ENCODE results near the gene ATPAF2. TPM values are rescaled to one million over a fixed set of nuclear protein-coding genes. Genes with fewer than 3 reads are reported as not detected.

The ATPAF2 gene
- total and polyA plus RNA-seq, 4 donors: 12.9 to 20.1 (median 16.8) TPM

DNA sequence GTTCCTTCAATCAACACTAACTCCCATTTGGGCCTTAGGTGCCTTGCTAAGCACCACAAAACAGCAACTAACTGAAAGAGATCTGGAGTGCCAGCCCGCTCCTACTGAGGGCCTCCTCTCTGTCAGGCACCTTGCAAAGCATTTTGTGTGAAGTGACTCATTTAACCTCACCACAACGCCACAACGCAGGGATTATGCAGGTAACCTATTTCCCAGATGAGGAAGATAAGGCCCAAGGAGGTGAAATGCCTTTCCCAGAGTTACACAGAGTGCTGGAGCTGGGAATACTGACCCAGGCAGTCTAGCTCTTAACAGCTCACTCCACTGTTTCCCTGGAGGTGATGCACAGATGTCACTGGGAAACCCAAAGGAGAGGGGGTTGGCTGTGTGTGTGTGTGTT lies 33.5 kb downstream of the ATPAF2 start:
- no peak for TF ChIP-seq TAF1 (conservative IDR thresholded peaks at IDR 0.05)
- TF ChIP-seq FOXA1 (IDR thresholded peaks at IDR 0.05): no peak
- TF ChIP-seq, protein P1, sequence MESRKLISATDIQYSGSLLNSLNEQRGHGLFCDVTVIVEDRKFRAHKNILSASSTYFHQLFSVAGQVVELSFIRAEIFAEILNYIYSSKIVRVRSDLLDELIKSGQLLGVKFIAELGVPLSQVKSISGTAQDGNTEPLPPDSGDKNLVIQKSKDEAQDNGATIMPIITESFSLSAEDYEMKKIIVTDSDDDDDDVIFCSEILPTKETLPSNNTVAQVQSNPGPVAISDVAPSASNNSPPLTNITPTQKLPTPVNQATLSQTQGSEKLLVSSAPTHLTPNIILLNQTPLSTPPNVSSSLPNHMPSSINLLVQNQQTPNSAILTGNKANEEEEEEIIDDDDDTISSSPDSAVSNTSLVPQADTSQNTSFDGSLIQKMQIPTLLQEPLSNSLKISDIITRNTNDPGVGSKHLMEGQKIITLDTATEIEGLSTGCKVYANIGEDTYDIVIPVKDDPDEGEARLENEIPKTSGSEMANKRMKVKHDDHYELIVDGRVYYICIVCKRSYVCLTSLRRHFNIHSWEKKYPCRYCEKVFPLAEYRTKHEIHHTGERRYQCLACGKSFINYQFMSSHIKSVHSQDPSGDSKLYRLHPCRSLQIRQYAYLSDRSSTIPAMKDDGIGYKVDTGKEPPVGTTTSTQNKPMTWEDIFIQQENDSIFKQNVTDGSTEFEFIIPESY (IDR thresholded peaks at IDR 0.05): no peak
- TF ChIP-seq, protein P2, sequence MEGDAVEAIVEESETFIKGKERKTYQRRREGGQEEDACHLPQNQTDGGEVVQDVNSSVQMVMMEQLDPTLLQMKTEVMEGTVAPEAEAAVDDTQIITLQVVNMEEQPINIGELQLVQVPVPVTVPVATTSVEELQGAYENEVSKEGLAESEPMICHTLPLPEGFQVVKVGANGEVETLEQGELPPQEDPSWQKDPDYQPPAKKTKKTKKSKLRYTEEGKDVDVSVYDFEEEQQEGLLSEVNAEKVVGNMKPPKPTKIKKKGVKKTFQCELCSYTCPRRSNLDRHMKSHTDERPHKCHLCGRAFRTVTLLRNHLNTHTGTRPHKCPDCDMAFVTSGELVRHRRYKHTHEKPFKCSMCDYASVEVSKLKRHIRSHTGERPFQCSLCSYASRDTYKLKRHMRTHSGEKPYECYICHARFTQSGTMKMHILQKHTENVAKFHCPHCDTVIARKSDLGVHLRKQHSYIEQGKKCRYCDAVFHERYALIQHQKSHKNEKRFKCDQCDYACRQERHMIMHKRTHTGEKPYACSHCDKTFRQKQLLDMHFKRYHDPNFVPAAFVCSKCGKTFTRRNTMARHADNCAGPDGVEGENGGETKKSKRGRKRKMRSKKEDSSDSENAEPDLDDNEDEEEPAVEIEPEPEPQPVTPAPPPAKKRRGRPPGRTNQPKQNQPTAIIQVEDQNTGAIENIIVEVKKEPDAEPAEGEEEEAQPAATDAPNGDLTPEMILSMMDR (IDR thresholded peaks at IDR 0.05; ENCODE audit: low read depth, low read length, missing input control): no peak
- no peak for TF ChIP-seq FOXA2 (IDR thresholded peaks at IDR 0.05)
- TF ChIP-seq, protein P3, sequence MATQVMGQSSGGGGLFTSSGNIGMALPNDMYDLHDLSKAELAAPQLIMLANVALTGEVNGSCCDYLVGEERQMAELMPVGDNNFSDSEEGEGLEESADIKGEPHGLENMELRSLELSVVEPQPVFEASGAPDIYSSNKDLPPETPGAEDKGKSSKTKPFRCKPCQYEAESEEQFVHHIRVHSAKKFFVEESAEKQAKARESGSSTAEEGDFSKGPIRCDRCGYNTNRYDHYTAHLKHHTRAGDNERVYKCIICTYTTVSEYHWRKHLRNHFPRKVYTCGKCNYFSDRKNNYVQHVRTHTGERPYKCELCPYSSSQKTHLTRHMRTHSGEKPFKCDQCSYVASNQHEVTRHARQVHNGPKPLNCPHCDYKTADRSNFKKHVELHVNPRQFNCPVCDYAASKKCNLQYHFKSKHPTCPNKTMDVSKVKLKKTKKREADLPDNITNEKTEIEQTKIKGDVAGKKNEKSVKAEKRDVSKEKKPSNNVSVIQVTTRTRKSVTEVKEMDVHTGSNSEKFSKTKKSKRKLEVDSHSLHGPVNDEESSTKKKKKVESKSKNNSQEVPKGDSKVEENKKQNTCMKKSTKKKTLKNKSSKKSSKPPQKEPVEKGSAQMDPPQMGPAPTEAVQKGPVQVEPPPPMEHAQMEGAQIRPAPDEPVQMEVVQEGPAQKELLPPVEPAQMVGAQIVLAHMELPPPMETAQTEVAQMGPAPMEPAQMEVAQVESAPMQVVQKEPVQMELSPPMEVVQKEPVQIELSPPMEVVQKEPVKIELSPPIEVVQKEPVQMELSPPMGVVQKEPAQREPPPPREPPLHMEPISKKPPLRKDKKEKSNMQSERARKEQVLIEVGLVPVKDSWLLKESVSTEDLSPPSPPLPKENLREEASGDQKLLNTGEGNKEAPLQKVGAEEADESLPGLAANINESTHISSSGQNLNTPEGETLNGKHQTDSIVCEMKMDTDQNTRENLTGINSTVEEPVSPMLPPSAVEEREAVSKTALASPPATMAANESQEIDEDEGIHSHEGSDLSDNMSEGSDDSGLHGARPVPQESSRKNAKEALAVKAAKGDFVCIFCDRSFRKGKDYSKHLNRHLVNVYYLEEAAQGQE (IDR thresholded peaks at IDR 0.05): no peak
- TF ChIP-seq HNF4A (conservative IDR thresholded peaks at IDR 0.05): no peak
- no peak for TF ChIP-seq YY1 (IDR thresholded peaks at IDR 0.05)
- no peak for TF ChIP-seq JUND (IDR thresholded peaks at IDR 0.05)
- no peak for TF ChIP-seq HNF4G (IDR thresholded peaks at IDR 0.05)
- no peak for TF ChIP-seq GABPA (IDR thresholded peaks at IDR 0.05 in 1 of 2, conservative IDR thresholded peaks at IDR 0.05 in 1 of 2)
- TF ChIP-seq EGR1 (IDR thresholded peaks at IDR 0.05; ENCODE audit: low read depth in 2 of 2): no peak
- TF ChIP-seq RAD21 (IDR thresholded peaks at IDR 0.05): no peak
- TF ChIP-seq, protein P4, sequence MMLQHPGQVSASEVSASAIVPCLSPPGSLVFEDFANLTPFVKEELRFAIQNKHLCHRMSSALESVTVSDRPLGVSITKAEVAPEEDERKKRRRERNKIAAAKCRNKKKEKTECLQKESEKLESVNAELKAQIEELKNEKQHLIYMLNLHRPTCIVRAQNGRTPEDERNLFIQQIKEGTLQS (IDR thresholded peaks at IDR 0.05): no peak
- TF ChIP-seq NR2F2 (IDR thresholded peaks at IDR 0.05): no peak
- TF ChIP-seq RXRA (IDR thresholded peaks at IDR 0.05): no peak
- no peak for TF ChIP-seq SP1 (IDR thresholded peaks at IDR 0.05)
- TF ChIP-seq, protein P5, sequence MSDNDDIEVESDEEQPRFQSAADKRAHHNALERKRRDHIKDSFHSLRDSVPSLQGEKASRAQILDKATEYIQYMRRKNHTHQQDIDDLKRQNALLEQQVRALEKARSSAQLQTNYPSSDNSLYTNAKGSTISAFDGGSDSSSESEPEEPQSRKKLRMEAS (IDR thresholded peaks at IDR 0.05): no peak
- Histone ChIP-seq H3K4me1 (ENCODE audit: control insufficient read depth in 4 of 4, insufficient read depth in 4 of 4, low read length in 3 of 4) (no peaks in the 10 kb centered on the region), H3K9me3 (ENCODE audit: control insufficient read depth in 4 of 4, low read length in 3 of 4) (no peaks in the 10 kb centered on the region), H3K4me3 (ENCODE audit: low read depth in 1 of 3, low read length in 3 of 3) (no peak overlapping the region), H3K9ac (ENCODE audit: low read depth in 1 of 2, low read length in 2 of 2) (no peak overlapping the region), H3K27ac (ENCODE audit: low read depth in 1 of 2, low read length in 2 of 2) (no peak overlapping the region), H3K27me3 (ENCODE audit: control insufficient read depth in 4 of 4, insufficient read depth in 4 of 4, low read length in 3 of 4) (no peaks in the 10 kb centered on the region), H3K36me3 (ENCODE audit: control insufficient read depth in 4 of 4, insufficient read depth in 3 of 4, low read depth in 1 of 4, low read length in 3 of 4) (peaks cover 0 to 12% (median 4%) of the 10 kb centered on the region in 4 donors)
- no peak for DNase-seq (ENCODE audit: low spot score)
- WGBS: 85% methylated on average over 3 of the region's 3 CpGs
